ENCODE data around the gene TRAF3.

The TRAF3 gene

GRCh38 chr14:102957222-102957621, 180.0 kb downstream of the TRAF3 start:
- no peak for DNase-seq (ENCODE audit: low read depth)

- no peak for DNase-seq (ENCODE audit: low read depth)
Measured at GRCh38 chr14:102958461-102958860, 181.2 kb downstream of the TRAF3 start.

Measured in activated gamma-delta T cell treated with anti-CD3 and anti-CD28 coated beads, Interleukin-2, amount 50 U/mL, for 16 hours (primary cell).